Epithelial cell of proximal tubule (primary cell): ENCODE measurements around the gene SLC1A7. TPM values are rescaled to one million over a fixed set of nuclear protein-coding genes. Genes with fewer than 3 reads are reported as not detected.

ENCODE experiments used
- DNase-seq: peaks from one replicate; pipeline ENCODE4 v3.0.0-alpha.2; 2011; ENCODE audit warnings: low read depth
- H3K4me3 ChIP-seq: 2 replicates; pipeline ENCODE4 v1.5.1; 2011; ENCODE audit warnings: low read depth, mild to moderate bottlenecking, low read length
- CTCF ChIP-seq: conservative IDR thresholded peaks from 2 replicates; pipeline ENCODE4 v1.5.1; 2012; ENCODE audit warnings: low read depth, mild to moderate bottlenecking, low read length
- total RNA-seq: library from RNA; depleted of rRNA; stranded (reverse); fragments of >200 nt; gene quantifications from 2 replicates; pipeline ENCODE4 v1.2.3, GENCODE V29; 2015

SLC1A7 gene
- total RNA-seq, 1 donor from 2014 or later = not detected

GRCh38 chr1:53068314-53069099 lies 73.9 kb downstream of the SLC1A7 start:
- TF ChIP-seq CTCF = no peak
- no peak overlapping the region for H3K4me3 ChIP-seq
- no peak for DNase-seq

DNA sequence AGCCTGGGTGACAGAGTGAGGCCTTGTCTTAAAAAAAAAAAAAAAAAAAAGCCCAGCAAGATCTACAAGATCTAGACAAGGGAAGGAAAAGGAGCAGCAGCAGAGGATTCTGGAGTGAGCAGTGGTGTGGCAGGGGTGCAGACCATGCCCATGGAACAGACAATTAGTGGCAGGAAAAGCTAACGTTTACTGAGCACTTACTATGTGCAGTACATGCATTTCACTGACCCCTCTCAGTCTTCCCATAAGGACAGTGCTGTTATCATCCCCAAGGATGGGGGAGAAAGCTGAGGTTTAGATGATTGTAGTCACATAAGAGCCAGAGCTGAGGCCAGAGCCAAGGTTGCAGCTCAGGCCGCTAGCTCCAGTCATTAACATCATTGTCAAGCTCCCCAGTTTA lies 74.6 kb downstream of the SLC1A7 start:
- no peak overlapping the region for H3K4me3 ChIP-seq
- TF ChIP-seq CTCF = no peak
- no peak for DNase-seq

DNA sequence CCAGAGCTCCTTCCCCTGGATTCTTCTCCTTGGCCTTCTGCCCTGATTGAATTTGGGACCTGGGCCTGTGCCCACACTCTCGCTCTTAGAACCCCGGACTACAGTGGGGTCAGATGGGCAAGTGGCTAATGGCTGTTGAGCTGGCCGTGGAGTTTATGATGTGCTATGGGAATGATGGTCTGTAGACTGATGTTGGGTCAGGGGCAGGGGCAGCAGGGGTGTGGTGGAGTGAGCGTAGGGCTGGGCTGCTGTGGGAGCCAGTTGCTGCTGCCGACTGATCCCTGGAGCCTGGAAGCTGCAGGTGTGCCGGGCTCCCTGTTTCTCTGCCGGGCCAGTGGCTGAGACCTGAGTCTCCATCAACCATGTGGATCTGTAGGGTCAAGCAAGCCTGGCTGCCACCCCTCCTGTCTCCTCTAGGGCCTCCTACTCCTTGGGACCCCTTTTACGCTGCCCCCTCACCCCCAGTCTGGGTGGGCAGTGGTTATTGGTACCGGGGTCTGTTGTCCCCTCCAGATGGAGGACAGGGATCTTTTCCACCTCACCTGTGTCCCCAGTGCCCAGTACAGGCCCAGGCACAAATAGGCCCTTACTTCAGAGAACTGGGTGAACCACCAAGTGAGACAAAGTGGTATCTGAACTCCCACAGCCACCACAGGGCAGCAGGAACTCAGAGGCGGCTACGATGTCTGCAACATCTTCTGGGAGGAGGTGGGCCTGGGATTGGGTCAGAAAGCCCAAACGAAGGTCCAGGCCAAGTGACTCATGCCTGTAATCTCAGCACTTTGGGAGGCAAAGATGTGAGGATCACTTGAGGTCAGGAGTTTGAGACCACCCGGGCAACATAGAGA lies 75.3 kb downstream of the SLC1A7 start:
- no peak for TF ChIP-seq CTCF
- DNase-seq = no peak
- no peak overlapping the region for H3K4me3 ChIP-seq

GRCh38 chr1:53066488-53066887 lies 76.0 kb downstream of the SLC1A7 start:
- no peak for DNase-seq
- no peak for TF ChIP-seq CTCF
- no peak overlapping the region for H3K4me3 ChIP-seq

GRCh38 chr1:53065391-53065790 lies 77.0 kb downstream of the SLC1A7 start:
- no peak for TF ChIP-seq CTCF
- DNase-seq = no peak

GRCh38 chr1:53063744-53064515 lies 78.5 kb downstream of the SLC1A7 start:
- no peak overlapping the region for H3K4me3 ChIP-seq
- no peak for TF ChIP-seq CTCF
- DNase-seq = no peak

More at GRCh38 chr1:53065391-53065790, 77.0 kb downstream of the SLC1A7 start:
- no peak overlapping the region for H3K4me3 ChIP-seq
